B cell (primary cell): ENCODE measurements around the gene TMEM14C. TPM values are rescaled to one million over a fixed set of nuclear protein-coding genes. Genes with fewer than 3 reads are reported as not detected.

ENCODE experiments used
- ATAC-seq: fragments of 200-7000 bp; cut with Tn5 transposase; one replicate; pipeline ENCODE4 v1.10.0; 2021; ENCODE audit warnings: low read depth, mild to moderate bottlenecking, moderate number of reproducible peaks, moderate library complexity
- CTCF ChIA-PET: fragments of 350-600 bp; sonication (Branson Sonifier 250); formaldehyde crosslinking; loops from one replicate; lab custom pipeline; 2021; ENCODE audit warnings: antibody characterized with exemption, inconsistent platforms; lab: Charles Lee
- POLR2A ChIA-PET: fragments of 350-600 bp; sonication (Branson Sonifier 250); formaldehyde crosslinking; loops from one replicate; lab custom pipeline; 2021; ENCODE audit warnings: antibody characterized with exemption; lab: Charles Lee
- DNase-seq: peaks from one replicate; pipeline ENCODE4 v3.0.0; 2013
- H2AFZ ChIP-seq: 2 replicates; pipeline ENCODE4 v1.6.1; 2012; ENCODE audit warnings: mild to moderate bottlenecking, low read depth, low read length; ENCODE audit not compliant: insufficient read depth, poor library complexity, severe bottlenecking
- H3K27ac ChIP-seq, 2 donors: 1 replicate in 1 of 2; 2 replicates in 1 of 2; pipeline ENCODE4 v1.5.1; 2012 to 2013; ENCODE audit warnings: low read length in 2 of 2, mild to moderate bottlenecking in 2 of 2, moderate library complexity in 1 of 2
- H3K27me3 ChIP-seq, 4 experiments: fragments of 200-600 bp in 1 of 4; sonication (generic) in 1 of 4; replicated peaks in 1 of 4; 1 replicate in 2 of 4; 2 replicates in 2 of 4; pipeline versions ENCODE4 v1.6.1 to v1.7.0; 2013 to 2016; ENCODE audit warnings: low read length in 3 of 4, mild to moderate bottlenecking in 2 of 4, mixed read lengths in 1 of 4, moderate library complexity in 1 of 4; ENCODE audit not compliant: insufficient read depth in 4 of 4, control insufficient read depth in 3 of 4; ENCODE audit errors: control extremely low read depth in 1 of 4
- H3K36me3 ChIP-seq, 2 experiments: replicated peaks in 1 of 2; 1 replicate in 1 of 2; 2 replicates in 1 of 2; pipeline versions ENCODE4 v1.6.1 to v1.7.1; 2013; ENCODE audit warnings: low read length in 1 of 2; ENCODE audit not compliant: insufficient read depth in 2 of 2, control insufficient read depth in 1 of 2; ENCODE audit errors: control extremely low read depth in 1 of 2, extremely low read depth in 1 of 2
- H3K4me1 ChIP-seq, 2 donors: fragments of 200-600 bp in 1 of 2; sonication (generic) in 1 of 2; 1 replicate in 1 of 2; 2 replicates in 1 of 2; pipeline versions ENCODE4 v1.5.1 to v1.6.1; 2013 to 2017; ENCODE audit warnings: low read length in 2 of 2; ENCODE audit not compliant: control insufficient read depth in 2 of 2, insufficient read depth in 2 of 2
- H3K4me2 ChIP-seq: replicated peaks from 2 replicates; pipeline ENCODE3; 2012; ENCODE audit warnings: mild to moderate bottlenecking, low read depth, low read length; ENCODE audit not compliant: poor library complexity, severe bottlenecking
- H3K4me3 ChIP-seq, 5 experiments: fragments of 200-600 bp in 1 of 5; sonication (generic) in 1 of 5; 1 replicate in 3 of 5; 2 replicates in 2 of 5; pipeline versions ENCODE4 v1.5.1 to v1.7.0; 2011 to 2016; ENCODE audit warnings: low read length in 4 of 5, mild to moderate bottlenecking in 4 of 5, low read depth in 2 of 5, control low read depth in 1 of 5, moderate library complexity in 1 of 5; ENCODE audit not compliant: insufficient read depth in 1 of 5; ENCODE audit errors: control extremely low read depth in 1 of 5, extremely low read depth in 1 of 5
- H3K79me2 ChIP-seq: fragments of 200-600 bp; sonication (generic); one replicate; pipeline ENCODE4 v1.6.0; 2016; ENCODE audit warnings: low read length; ENCODE audit not compliant: control insufficient read depth, insufficient read depth
- H3K9ac ChIP-seq: fragments of 200-600 bp; sonication (generic); 2 replicates; pipeline ENCODE4 v1.6.1; 2017; ENCODE audit warnings: mild to moderate bottlenecking, low read length, moderate library complexity
- H3K9me3 ChIP-seq, 3 donors: one replicate each; pipeline versions ENCODE4 v1.6.1 to v1.7.1; 2013; ENCODE audit warnings: low read length in 2 of 3; ENCODE audit not compliant: control insufficient read depth in 2 of 3, insufficient read depth in 1 of 3; ENCODE audit errors: control extremely low read depth in 1 of 3
- H4K20me1 ChIP-seq: 2 replicates; pipeline ENCODE4 v1.6.0; 2012; ENCODE audit warnings: mild to moderate bottlenecking, low read length; ENCODE audit not compliant: insufficient read depth, control insufficient read depth, poor library complexity, severe bottlenecking
- H3K27ac Mint-ChIP-seq: one replicate; pipeline ENCODE4 v1.8.0; 2021; ENCODE audit warnings: mixed read lengths
- H3K27me3 Mint-ChIP-seq: one replicate; pipeline ENCODE4 v1.8.0; 2021; ENCODE audit warnings: mixed read lengths
- H3K4me1 Mint-ChIP-seq: one replicate; pipeline ENCODE4 v1.8.0; 2021; ENCODE audit warnings: mixed read lengths
- H3K4me3 Mint-ChIP-seq: one replicate; pipeline ENCODE4 v1.8.0; 2021; ENCODE audit warnings: mixed read lengths
- H3K9me3 Mint-ChIP-seq: one replicate; pipeline ENCODE4 v1.8.0; 2022; ENCODE audit warnings: mixed read lengths; ENCODE audit not compliant: insufficient read depth
- EZH2 ChIP-seq: IDR thresholded peaks from 2 replicates; pipeline ENCODE4 v1.6.1; 2012; ENCODE audit warnings: borderline replicate concordance, low read depth, mild to moderate bottlenecking, moderate library complexity, low read length; ENCODE audit not compliant: insufficient read depth, poor library complexity, severe bottlenecking
- WGBS: methylation state at CpG from one replicate; pipeline ENCODE4 v1.1.5; 2013; ENCODE audit warnings: missing lambda C conversion rate; ENCODE audit not compliant: insufficient coverage; 5-methylcytosine and 5-hydroxymethylcytosine counted together
- intact Hi-C: fragments of 100-400 bp; cut with micrococcal nuclease; formaldehyde crosslinking; loops from one replicate; pipeline ENCODE4 v1.10.0; 2022
- polyA plus RNA-seq: library from polyadenylated mRNA; depleted of rRNA; stranded (reverse); fragments of >200 nt; gene quantifications from 2 replicates; pipeline ENCODE4 v1.2.3, GENCODE V29; 2012
- total RNA-seq, 2 donors: library from RNA; stranded (reverse); fragments of 120-200 nt in 1 of 2; gene quantifications; 1 replicate in 1 of 2; 2 replicates in 1 of 2; pipeline versions ENCODE4 v1.2.3 to v1.2.4, GENCODE V29; 2013 to 2022
- TF ChIP-seq, protein P1 (sequence below): fragments of 200-600 bp; IDR thresholded peaks from one replicate; pipeline ENCODE4 v1.8.0; 2022; ENCODE audit warnings: antibody characterized with exemption, mild to moderate bottlenecking

TMEM14C gene
- total and polyA plus RNA-seq, 2 donors (not counting 1 experiment from before 2014, with no cell fraction given), result 31.7 to 39.1 TPM

DNA sequence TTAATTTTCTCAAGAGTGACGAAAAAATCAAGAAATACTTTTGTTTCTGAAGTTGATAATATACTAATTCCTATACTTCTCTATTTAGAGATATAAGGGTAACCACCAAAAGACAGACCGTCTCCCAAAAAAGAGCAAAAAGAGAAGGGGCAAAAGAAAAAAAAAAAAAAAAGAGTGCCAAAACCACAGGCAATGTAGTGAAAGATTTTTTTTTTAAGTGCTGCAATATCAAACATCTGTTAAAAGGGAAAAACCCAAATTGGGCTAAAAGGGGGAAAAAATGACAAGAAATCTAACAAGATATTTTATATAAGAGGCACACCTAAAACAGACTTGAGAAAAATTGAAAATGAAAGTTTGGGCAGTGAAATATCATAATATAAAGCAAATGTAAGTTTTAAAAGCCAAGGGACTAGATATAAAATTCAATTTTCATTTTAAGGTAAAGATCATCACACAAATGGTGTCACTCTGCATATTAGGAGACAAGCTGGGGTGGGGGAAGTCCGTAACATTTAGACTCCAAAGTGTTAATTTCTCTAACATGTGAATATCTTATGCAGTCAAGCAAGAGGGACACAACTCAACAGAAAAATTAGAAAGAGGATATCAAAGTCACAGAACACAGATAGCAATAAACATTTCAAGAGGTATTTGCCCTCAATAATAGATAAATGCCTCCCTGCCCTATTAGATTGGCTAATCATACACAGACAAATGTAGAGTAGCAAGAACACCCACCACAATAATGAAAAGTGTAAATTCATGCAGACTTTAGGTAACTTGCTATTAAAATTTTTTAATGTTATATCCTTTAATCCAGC is 37.6 kb upstream of the TMEM14C start:
- Histone ChIP-seq H2AFZ (no peak overlapping the region), H3K79me2 (no peaks in the 10 kb centered on the region), H3K4me1 (no peaks in the 10 kb centered on the region), H3K4me3 (no peak overlapping the region), H3K9ac (no peak overlapping the region), H4K20me1 (no peaks in the 10 kb centered on the region), H3K4me2 (no peak overlapping the region), H3K36me3 (no peaks in the 10 kb centered on the region), H3K27ac (no peak overlapping the region), H3K27me3 (peaks cover 0 to 9% (median 0%) of the 10 kb centered on the region in 4 experiments), H3K9me3 (no peaks in the 10 kb centered on the region)
- H3K4me1 Mint-ChIP-seq, result no peaks in the 10 kb centered on the region
- no peak overlapping the region for H3K27ac Mint-ChIP-seq
- no peak for TF ChIP-seq EZH2
- TF ChIP-seq, protein P1, sequence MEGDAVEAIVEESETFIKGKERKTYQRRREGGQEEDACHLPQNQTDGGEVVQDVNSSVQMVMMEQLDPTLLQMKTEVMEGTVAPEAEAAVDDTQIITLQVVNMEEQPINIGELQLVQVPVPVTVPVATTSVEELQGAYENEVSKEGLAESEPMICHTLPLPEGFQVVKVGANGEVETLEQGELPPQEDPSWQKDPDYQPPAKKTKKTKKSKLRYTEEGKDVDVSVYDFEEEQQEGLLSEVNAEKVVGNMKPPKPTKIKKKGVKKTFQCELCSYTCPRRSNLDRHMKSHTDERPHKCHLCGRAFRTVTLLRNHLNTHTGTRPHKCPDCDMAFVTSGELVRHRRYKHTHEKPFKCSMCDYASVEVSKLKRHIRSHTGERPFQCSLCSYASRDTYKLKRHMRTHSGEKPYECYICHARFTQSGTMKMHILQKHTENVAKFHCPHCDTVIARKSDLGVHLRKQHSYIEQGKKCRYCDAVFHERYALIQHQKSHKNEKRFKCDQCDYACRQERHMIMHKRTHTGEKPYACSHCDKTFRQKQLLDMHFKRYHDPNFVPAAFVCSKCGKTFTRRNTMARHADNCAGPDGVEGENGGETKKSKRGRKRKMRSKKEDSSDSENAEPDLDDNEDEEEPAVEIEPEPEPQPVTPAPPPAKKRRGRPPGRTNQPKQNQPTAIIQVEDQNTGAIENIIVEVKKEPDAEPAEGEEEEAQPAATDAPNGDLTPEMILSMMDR, result no peak
- no peak for ATAC-seq
- H3K27me3 Mint-ChIP-seq, result peaks cover 17% of the 10 kb centered on the region
- no CpG with 5 or more reads among the region's 3 CpGs for WGBS
- CTCF ChIA-PET, result interaction anchor here (0.7 kb wide), 1 partner anchor 204 kb away, joined by 3 read pairs; no protein-coding TSS in a partner anchor
- intact Hi-C loops, result no loop called here
- no peak overlapping the region for H3K4me3 Mint-ChIP-seq
- no peak for DNase-seq
- no peaks in the 10 kb centered on the region for H3K9me3 Mint-ChIP-seq
- POLR2A ChIA-PET, result no interaction called here

DNA sequence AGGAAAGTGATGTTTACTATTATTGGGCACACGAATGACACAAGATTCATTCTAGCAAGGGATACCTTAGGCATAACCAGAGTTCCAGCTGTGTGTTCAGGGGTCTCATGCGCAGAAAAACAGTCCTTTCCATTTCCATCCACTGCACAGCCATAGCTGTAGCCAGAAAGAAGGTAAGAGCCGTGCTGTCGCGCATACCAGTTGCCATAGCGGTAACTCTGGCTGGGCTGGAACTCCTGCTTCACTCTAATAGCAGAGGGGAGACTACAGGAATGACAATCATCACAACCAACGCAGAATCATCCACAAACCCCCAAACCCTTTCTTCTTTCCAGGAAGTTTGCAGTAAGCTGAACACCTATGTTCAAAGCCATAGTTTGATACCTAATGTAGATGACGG is 36.0 kb upstream of the TMEM14C start:
- H3K9me3 ChIP-seq, result no peaks in the 10 kb centered on the region
- H3K4me1 Mint-ChIP-seq, result no peaks in the 10 kb centered on the region
- no peak overlapping the region for H3K4me2 ChIP-seq
- ChIA-PET POLR2A (no interaction called here), CTCF (interaction anchor here (0.5 to 0.6 kb wide), 2 partner anchors 90 to 178 kb away, joined by 3 read pairs; no protein-coding TSS in a partner anchor)
- DNase-seq (no peak), ATAC-seq (no peak)
- H3K27ac ChIP-seq, result no peak overlapping the region
- no peak overlapping the region for H3K27ac Mint-ChIP-seq
- TF ChIP-seq, protein P1, result no peak
- TF ChIP-seq EZH2, result no peak
- peaks cover 17% of the 10 kb centered on the region for H3K27me3 Mint-ChIP-seq
- no peaks in the 10 kb centered on the region for H3K4me1 ChIP-seq
- H3K4me3 Mint-ChIP-seq, result no peak overlapping the region
- no peaks in the 10 kb centered on the region for H3K79me2 ChIP-seq
- 96% methylated on average over 6 of the region's 8 CpGs for WGBS
- no peaks in the 10 kb centered on the region for H3K9me3 Mint-ChIP-seq
- H4K20me1 ChIP-seq, result no peaks in the 10 kb centered on the region
- no peak overlapping the region for H3K4me3 ChIP-seq
- H3K27me3 ChIP-seq, result peaks cover 0 to 9% (median 0%) of the 10 kb centered on the region in 4 experiments
- H2AFZ ChIP-seq, result no peak overlapping the region
- intact Hi-C loops, result no loop called here
- no peak overlapping the region for H3K9ac ChIP-seq
- no peaks in the 10 kb centered on the region for H3K36me3 ChIP-seq
